ENCODE data around the gene ETV7.
"Not testable (repeated sequence)": the region's sequence is repeated elsewhere in the genome, so short reads cannot be mapped to it uniquely, and the experiment has no call there.

Gene ETV7

GRCh38 chr6:36382976-36383375 is 4.5 kb downstream of the ETV7 start:
- DNase-seq: no peak

GRCh38 chr6:36381502-36382389 is 5.7 kb downstream of the ETV7 start:
- peak; percentile 23 for DNase-seq

DNA sequence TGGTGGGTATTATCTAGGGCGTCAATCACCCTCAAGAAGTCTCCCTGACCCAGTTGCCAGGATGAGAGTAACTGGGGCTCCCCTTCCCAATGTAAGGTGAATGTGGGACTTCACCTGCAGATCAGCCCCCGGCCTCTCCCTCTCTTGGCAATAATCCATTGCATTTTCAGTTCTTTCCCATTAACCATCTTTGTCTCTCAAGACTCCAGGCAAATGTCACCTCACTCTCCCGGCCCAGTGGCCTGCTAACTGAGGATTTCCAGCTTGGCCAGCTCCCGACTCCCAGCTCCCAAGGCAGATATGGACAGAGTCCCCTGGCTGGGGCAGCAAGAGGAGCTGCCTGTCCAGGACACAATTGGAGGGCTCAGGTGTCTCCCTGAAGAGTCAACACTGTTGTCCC is 7.3 kb downstream of the ETV7 start:
- no peak for DNase-seq

DNA sequence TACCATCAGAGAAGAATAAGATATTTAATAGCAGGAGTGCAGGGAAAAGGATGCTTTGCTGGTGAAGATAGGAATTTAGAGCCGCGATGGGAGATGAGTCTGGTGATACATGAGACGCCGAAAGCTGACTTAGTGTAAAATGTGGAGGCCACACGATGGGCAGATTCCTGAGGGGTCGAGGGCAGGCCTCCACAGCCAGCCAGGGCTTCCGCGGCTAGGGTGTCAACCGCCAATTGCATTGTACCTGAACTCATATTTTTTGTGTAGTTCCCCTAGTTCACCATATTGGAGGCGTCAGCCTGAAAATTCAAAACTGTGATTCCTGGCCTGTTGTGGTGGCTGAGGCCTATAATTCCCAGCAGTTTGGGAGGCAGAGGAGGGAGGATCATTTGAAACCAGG is 8.5 kb downstream of the ETV7 start:
- no peak for DNase-seq

- no peak for DNase-seq
These were observed 9.1 kb downstream of the ETV7 start for GRCh38 chr6:36378243-36378920.

- no peak for DNase-seq
These were observed 9.9 kb downstream of the ETV7 start for GRCh38 chr6:36377594-36377993.

DNA sequence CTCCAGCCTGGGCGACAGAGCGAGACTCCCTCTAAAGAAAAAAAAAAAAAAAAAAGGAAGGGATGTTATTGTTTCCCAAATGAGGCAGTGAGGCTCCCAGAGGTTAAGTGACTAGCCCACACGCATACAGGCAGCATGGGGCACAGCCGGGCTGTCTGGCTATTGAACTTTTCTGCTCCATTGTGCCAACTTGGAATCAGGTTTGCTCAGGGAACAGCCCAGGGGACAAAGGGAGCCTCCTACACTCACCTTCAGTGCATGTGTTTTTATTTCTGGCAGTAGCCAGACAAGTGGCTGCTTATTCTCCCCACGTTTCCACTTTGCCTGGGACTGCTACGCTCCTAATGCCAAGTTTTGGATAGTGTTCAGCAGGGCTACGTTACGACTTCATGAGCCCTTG is 10.7 kb downstream of the ETV7 start:
- DNase-seq: no peak

GRCh38 chr6:36376183-36376582 is 11.3 kb downstream of the ETV7 start:
- no peak for DNase-seq

GRCh38 chr6:36375644-36376155 is 11.8 kb downstream of the ETV7 start:
- DNase-seq: no peak

DNA sequence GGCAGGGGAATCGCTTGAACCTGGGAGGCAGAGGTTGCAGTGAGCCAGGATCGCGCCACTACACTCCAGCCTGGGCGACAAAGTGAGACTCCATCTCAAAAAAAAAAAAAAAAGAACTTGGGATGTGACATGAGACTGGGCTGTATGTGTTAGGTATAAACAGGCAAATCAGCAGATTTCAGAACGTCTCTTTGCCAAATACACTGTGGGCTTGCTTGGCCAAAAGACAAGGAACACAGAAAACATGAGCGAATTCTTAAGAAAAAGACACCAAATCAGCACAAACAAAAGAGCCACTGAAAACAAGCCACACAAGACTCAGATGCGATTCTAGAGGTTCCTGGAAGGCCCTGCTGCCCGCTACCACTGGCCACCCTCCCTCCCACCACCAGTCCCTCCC is 12.5 kb downstream of the ETV7 start:
- DNase-seq: no peak

DNA sequence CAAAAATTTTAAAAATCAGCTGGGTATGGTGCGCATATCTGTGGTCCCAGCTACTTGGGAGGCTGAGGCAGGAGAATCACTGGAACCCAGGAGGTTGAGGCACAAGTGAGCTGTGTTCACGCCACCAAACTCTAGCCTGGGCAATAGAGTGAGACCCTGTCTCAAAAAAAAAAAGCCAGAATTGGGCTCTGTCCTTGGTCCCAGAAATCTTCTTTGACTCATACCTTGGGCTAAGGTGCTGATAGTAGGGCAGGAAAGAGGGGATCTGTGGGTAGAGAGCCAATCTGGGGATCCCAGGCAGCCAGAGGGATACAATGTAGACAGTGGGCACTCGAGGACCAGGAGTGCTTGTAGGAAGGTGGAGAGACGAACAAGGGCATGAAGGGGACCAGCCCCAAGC is 13.3 kb downstream of the ETV7 start:
- no peak for DNase-seq

- no peak for DNase-seq
These were observed 14.0 kb downstream of the ETV7 start for GRCh38 chr6:36373368-36374019.

GRCh38 chr6:36372088-36372487 is 15.4 kb downstream of the ETV7 start:
- no peak for DNase-seq

DNA sequence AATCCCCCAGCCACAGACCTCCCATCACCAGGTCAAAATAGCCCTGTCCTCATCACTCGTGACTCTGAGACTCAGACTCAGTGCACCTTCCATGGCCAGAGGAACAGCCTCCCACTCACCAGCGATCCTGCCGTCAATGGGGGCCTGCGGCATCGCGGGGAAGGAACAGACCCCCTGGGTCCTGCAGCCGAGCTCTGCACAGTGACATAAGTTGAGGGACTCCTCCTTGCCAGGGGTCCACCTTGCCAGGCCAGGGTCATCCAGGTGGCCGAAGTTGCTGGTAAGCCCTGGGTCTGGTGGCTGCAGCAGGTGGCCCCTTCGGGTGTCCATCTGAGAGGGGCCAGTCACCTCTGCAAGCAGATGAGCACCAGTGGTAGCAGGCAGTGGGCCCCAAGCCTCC is 16.3 kb downstream of the ETV7 start:
- no peak for DNase-seq

- DNase-seq: no peak
These were observed 16.8 kb downstream of the ETV7 start for GRCh38 chr6:36370638-36371037.

- DNase-seq: peak; percentile 84
These were observed 18.3 kb downstream of the ETV7 start for GRCh38 chr6:36368921-36369865.

- no peak for DNase-seq
These were observed 19.0 kb downstream of the ETV7 start for GRCh38 chr6:36368421-36368820.

DNA sequence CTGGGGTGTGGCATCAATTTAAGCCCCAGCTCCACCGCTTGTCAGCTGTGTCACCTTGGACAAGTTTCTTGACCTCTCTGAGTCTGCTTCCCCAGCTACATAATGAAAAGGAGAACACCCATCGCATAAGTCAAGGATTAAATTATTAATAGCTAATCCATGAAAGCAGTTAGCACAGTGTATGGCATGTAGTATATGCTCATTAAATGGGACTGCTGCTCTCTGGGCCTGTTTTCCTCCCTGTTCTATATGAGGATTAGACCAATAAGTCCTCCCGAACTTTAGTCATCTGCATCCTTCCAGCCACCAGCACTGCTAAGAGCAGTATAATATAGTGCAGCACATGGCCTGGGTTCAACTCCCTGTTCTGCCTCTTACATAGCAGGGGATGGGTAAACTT is 19.7 kb downstream of the ETV7 start:
- DNase-seq: no peak

DNA sequence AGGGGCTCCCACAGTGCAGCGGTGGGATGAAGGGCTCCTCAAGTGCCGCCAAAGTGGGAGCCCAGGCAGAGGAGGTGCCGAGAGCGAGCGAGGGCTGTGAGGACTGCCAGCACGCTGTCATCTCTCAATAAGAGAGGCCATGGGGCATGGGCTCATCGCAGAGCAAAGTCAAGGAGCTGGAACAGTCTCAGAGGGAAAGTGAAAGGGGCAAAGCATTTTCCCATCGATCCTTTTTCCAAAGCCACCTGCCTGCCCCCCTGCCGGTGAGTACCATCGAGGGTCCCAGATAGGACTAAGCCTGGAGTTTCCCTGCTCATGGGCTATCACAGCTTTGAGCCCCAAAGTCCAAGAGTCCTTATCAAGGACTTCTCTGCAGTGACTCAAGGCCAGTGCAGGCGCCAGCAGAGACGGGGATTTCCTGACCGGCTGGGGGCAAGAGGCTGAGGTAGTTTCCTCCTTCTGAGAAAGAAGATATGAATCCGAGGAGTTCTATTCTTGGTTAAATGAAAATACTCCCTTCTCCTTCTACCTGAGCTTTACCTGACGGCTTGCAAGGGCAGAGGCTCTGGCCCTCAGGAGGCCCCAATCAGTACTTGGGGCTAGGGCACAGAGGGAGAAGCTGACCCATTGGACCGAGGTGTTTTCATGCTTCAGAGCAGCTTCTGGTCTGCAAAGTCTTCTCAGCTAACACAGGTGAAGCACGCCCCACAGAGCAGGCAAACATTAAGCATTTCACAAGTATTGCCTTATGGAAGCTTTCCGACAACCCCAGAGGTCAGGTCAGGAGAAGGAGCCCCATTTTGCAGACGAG is 22.6 kb downstream of the ETV7 start:
- peak; percentile 39 for DNase-seq

GRCh38 chr6:36364061-36364635 is 23.3 kb downstream of the ETV7 start:
- not testable (repeated sequence) for DNase-seq

- not testable (repeated sequence) for DNase-seq
These were observed 24.1 kb downstream of the ETV7 start for GRCh38 chr6:36363371-36363752.

Data from kidney glomerular epithelial cell (primary cell).